GM13977 (cell line): ENCODE results near the gene MMAB.

Experiments used
- DNase-seq: peaks from one replicate; pipeline ENCODE4 v3.0.0; 2012; ENCODE audit warnings: low spot score
- CTCF ChIP-seq: IDR thresholded peaks from 2 replicates; pipeline ENCODE4 v1.5.1; 2012; ENCODE audit warnings: mild to moderate bottlenecking, control low read depth; ENCODE audit not compliant: insufficient read depth; ENCODE audit errors: extremely low read depth, missing control alignments
- in situ Hi-C: fragments of 300-500 bp; cut with MboI; formaldehyde crosslinking; loops from one replicate; pipeline ENCODE4 v1.12.0; 2022; ENCODE audit warnings: low sequenced_read_pairs, low pct_unique_long_range_greater_than_20kb, mixed read lengths, inconsistent platforms; ENCODE audit not compliant: unreplicated experiment

MMAB gene

GRCh38 chr12:109588461-109589239 is 15.3 kb upstream of the MMAB start:
- DNase-seq: no peak
- no peak for TF ChIP-seq CTCF
- in situ Hi-C loops: no loop called here

- in situ Hi-C loops: no loop called here
- DNase-seq: no peak
- no peak for TF ChIP-seq CTCF
Measured at GRCh38 chr12:109587921-109588320, 14.6 kb upstream of the MMAB start.

- no peak for TF ChIP-seq CTCF
- no peak for DNase-seq
- in situ Hi-C loops: no loop called here
Measured at GRCh38 chr12:109586385-109587296, 13.3 kb upstream of the MMAB start.

GRCh38 chr12:109583733-109584132 is 10.4 kb upstream of the MMAB start:
- TF ChIP-seq CTCF: no peak
- in situ Hi-C loops: no loop called here
- no peak for DNase-seq

GRCh38 chr12:109582636-109583035 is 9.3 kb upstream of the MMAB start:
- TF ChIP-seq CTCF: no peak
- in situ Hi-C loops: no loop called here
- no peak for DNase-seq

GRCh38 chr12:109581856-109582255 is 8.6 kb upstream of the MMAB start:
- in situ Hi-C loops: no loop called here

More at GRCh38 chr12:109581856-109582255, 8.6 kb upstream of the MMAB start:
- DNase-seq: no peak
- TF ChIP-seq CTCF: no peak
